ENCODE results near the gene RIMS3.

DNA sequence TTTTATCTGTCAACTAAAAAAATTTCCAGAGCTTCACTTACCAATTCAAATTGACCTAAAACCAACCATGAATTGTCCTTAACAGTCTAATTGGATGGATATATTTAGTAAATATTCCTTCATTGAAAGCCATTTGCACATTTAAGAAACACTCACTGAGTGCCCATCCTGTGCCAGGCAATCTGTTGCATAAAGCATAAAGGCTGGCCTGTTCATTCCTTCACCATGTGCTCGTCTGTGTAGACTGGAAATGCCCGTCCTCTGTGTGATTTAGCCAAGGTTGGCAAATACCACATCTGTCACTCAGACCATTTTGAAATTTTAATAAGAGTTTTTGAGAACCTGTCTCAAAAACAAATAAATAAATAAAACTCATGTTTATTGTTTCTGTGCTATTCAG lies 76.9 kb downstream of the RIMS3 start:
- TF ChIP-seq EP300 (IDR thresholded peaks at IDR 0.05) (no peak), POLR2AphosphoS5 (IDR thresholded peaks at IDR 0.05) (no peak), POLR2A (IDR thresholded peaks at IDR 0.05) (no peak)

All from sigmoid colon (tissue), 4 donors.